Activated T-helper 17 cell treated with anti-CD3 and anti-CD28 coated beads, Interleukin-2, amount 50 U/mL, for 72 hours (primary cell): ENCODE results near the gene TMEM263. TPM values are rescaled to one million over a fixed set of nuclear protein-coding genes. Genes with fewer than 3 reads are reported as not detected.

Experiments used
- total RNA-seq, 2 donors: library from RNA; stranded (reverse); gene quantifications; one replicate each; pipeline ENCODE4 v1.2.3, GENCODE V29; 2022

The TMEM263 gene
- total RNA-seq, 2 donors from 2014 or later = 40.9 to 62.3 TPM

Other genes with a start within 250 kb of the TMEM263 start
- gene RIC8B, start 181.2 kb upstream of the TMEM263 start, total RNA-seq = 10 to 100 TPM; 14.9 to 15.9 TPM
- gene MTERF2, start 31.2 kb downstream of the TMEM263 start, total RNA-seq = 10 to 100 TPM in 1 of 2 donors, 1 to 10 TPM in 1; 9.0 to 10.9 TPM
- 10 to 100 TPM; 14.6 to 21.6 TPM for gene CRY1, start 137.6 kb downstream of the TMEM263 start, total RNA-seq